ENCODE results near the gene C1R.

The C1R gene

GRCh38 chr12:7093486-7093885 lies 1.2 kb upstream of the C1R start:
- TF ChIP-seq CTCF (IDR thresholded peaks at IDR 0.05; ENCODE audit: low read depth, low read length, missing control alignments): no peak
- H3K4me3 ChIP-seq (ENCODE audit: low read depth, low read length): no peak overlapping the region
- no peak for DNase-seq
- H3K36me3 ChIP-seq (replicated peaks): no peaks in the 10 kb centered on the region
- in situ Hi-C loops (cut with HindIII; ENCODE audit: low pct_ligation_motif_present, low sequenced_read_pairs): no loop called here
- H3K27me3 ChIP-seq (replicated peaks): no peaks in the 10 kb centered on the region
- H3K27ac ChIP-seq: no peak overlapping the region

- no peak overlapping the region for H3K4me3 ChIP-seq (ENCODE audit: low read depth, low read length)
- in situ Hi-C loops (cut with HindIII; ENCODE audit: low pct_ligation_motif_present, low sequenced_read_pairs): no loop called here
- no peak for TF ChIP-seq CTCF (IDR thresholded peaks at IDR 0.05; ENCODE audit: low read depth, low read length, missing control alignments)
- no peaks in the 10 kb centered on the region for H3K36me3 ChIP-seq (replicated peaks)
- H3K27ac ChIP-seq: no peak overlapping the region
- no peak for DNase-seq
- no peaks in the 10 kb centered on the region for H3K27me3 ChIP-seq (replicated peaks)
These were observed 778 bp upstream of the C1R start for GRCh38 chr12:7092986-7093460.

- DNase-seq: no peak
- in situ Hi-C loops (cut with HindIII; ENCODE audit: low pct_ligation_motif_present, low sequenced_read_pairs): no loop called here
- Histone ChIP-seq H3K4me3 (ENCODE audit: low read depth, low read length) (peak overlapping the region; percentile 54), H3K27ac (no peak overlapping the region), H3K27me3 (replicated peaks) (no peaks in the 10 kb centered on the region), H3K36me3 (replicated peaks) (no peaks in the 10 kb centered on the region)
- no peak for TF ChIP-seq CTCF (IDR thresholded peaks at IDR 0.05; ENCODE audit: low read depth, low read length, missing control alignments)
These were observed 501 bp downstream of the C1R start for GRCh38 chr12:7091660-7092228.

- in situ Hi-C loops (cut with HindIII; ENCODE audit: low pct_ligation_motif_present, low sequenced_read_pairs): no loop called here
- Histone ChIP-seq H3K27me3 (replicated peaks) (no peaks in the 10 kb centered on the region), H3K4me3 (ENCODE audit: low read depth, low read length) (no peak overlapping the region), H3K27ac (no peak overlapping the region), H3K36me3 (replicated peaks) (no peaks in the 10 kb centered on the region)
- no peak for TF ChIP-seq CTCF (IDR thresholded peaks at IDR 0.05; ENCODE audit: low read depth, low read length, missing control alignments)
- DNase-seq: no peak
These were observed 1.1 kb downstream of the C1R start for GRCh38 chr12:7091171-7091570.

- in situ Hi-C loops (cut with HindIII; ENCODE audit: low pct_ligation_motif_present, low sequenced_read_pairs): no loop called here
- Histone ChIP-seq H3K27me3 (replicated peaks) (no peaks in the 10 kb centered on the region), H3K27ac (no peak overlapping the region), H3K4me3 (ENCODE audit: low read depth, low read length) (no peak overlapping the region), H3K36me3 (replicated peaks) (no peaks in the 10 kb centered on the region)
- no peak for TF ChIP-seq CTCF (IDR thresholded peaks at IDR 0.05; ENCODE audit: low read depth, low read length, missing control alignments)
- no peak for DNase-seq
These were observed 1.8 kb downstream of the C1R start for GRCh38 chr12:7090222-7090998.

All from brain microvascular endothelial cell (primary cell).